Muscle of arm (tissue), 12 donors: Measurements from ENCODE around the gene BACH1. TPM values are rescaled to one million over a fixed set of nuclear protein-coding genes. Genes with fewer than 3 reads are reported as not detected.

Source experiments
- DNase-seq: peaks from one replicate; pipeline ENCODE4 v3.0.0-alpha.2; 2013
- polyA plus RNA-seq, 12 donors: library from polyadenylated mRNA; unstranded; fragments of 120-200 nt; gene quantifications; one replicate each; pipeline ENCODE4 v1.2.1, GENCODE V29; 2013; ENCODE audit not compliant: insufficient read length in 12 of 12

BACH1 gene
- polyA plus RNA-seq, 12 donors = 25.6 to 37.7 (median 30.2) TPM; not detected in 1

- DNase-seq = no peak
These were observed 14.3 kb downstream of the BACH1 start for GRCh38 chr21:29312981-29313380.

- DNase-seq = no peak
These were observed 15.1 kb downstream of the BACH1 start for GRCh38 chr21:29313662-29314408.

DNA sequence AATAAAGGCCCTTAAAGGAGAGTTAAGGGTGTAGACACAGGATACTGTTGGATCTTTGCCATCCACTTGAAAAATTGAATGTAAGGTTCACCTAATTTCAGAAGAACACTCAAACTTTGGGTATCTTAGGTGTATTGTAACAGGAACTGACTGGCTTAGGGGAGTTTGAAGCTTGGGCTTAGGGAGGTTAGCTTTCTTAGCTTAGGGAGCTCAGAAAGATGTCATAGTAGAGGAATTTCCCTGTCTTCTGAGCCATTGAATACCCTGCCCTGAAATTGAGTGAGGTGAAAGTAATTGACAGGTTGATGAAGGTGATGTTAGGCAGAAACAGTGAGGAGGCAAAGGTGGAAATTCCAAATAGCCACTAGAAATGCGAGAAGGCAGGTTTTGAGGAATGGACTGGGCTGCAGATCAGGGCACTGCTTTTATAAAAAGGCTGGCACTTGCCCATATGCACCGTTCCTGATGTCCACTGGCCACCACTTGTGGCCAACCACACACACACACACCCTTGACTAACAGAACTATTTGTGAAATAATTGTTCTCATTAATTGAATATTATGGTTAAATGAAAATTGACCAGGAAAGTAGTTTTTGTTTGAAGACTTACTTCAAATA is 16.5 kb downstream of the BACH1 start:
- no peak for DNase-seq

DNA sequence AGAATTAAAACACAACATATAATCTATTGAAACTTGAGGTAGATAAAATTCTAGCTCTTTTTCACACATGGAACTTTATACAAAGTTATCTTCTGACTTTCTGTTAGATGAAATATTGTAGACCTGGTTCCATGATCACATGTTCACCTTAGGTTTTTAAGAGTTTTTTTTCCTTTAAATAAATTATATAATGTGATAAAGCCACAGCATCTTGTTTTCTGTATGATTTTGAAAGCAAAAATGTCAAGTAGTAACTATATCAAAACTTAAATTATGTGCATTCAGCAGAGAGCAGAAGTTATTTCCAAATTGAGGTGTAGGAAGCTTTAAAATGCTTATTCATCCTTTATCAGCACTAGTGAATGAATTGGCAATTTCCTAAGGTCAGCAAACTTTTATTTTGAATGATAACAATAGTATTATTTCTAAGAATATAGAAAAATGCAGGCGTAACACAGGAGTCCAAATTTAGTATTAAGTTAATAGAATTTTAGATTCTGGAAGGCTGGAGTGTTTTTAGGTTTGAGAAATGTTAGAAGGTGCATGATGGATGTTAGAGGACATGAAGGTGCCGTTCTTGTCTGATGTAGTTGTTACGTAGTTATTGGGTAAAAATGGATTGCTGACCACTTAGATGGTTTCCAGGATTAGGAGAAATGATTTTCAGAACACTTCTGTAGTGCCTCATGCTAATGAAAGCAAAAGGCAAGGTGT is 17.5 kb downstream of the BACH1 start:
- no peak for DNase-seq

DNA sequence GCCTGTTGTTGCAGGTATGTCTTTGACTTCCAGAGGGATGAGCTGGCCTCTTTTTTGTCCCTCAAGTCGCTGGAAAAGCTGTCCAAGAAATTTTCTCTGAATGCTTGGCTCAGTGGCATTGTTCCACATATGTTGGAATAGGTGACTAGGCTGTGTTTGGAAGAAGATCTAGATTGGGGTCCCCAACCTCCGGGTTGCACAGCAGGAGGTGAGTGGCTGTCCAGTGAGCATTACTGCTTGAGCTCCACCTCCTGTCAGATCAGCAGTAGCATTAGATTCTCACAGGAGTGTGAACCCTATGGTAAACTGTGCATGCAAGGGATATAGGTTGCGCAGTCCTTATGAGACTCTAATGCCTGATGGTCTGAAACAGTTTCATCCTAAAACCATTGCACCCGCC is 18.1 kb downstream of the BACH1 start:
- DNase-seq = no peak

GRCh38 chr21:29318354-29318753 is 19.6 kb downstream of the BACH1 start:
- DNase-seq = no peak

DNA sequence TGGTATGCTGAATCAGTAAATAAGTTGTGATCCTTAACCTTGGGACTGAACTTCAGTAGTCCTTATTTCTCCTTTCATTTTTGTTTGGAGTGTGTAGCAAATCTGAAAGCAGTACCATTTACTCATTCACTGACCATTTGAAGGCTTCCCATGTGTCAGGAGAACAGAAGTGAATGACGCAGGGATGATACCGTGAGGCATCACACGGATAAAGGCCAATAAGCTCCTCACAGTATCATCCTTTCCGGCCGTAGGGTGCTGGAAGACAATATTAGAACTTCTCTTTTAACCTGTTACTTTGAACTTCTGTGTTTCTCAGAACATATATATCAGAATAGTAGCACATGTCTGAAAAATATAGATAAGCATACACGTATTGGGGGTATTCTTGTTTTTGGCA is 21.3 kb downstream of the BACH1 start:
- DNase-seq = no peak

- DNase-seq = no peak
These were observed 22.5 kb downstream of the BACH1 start for GRCh38 chr21:29321217-29321616.

- no peak for DNase-seq
These were observed 23.5 kb downstream of the BACH1 start for GRCh38 chr21:29321932-29322928.

GRCh38 chr21:29323189-29323588 is 24.5 kb downstream of the BACH1 start:
- no peak for DNase-seq

DNA sequence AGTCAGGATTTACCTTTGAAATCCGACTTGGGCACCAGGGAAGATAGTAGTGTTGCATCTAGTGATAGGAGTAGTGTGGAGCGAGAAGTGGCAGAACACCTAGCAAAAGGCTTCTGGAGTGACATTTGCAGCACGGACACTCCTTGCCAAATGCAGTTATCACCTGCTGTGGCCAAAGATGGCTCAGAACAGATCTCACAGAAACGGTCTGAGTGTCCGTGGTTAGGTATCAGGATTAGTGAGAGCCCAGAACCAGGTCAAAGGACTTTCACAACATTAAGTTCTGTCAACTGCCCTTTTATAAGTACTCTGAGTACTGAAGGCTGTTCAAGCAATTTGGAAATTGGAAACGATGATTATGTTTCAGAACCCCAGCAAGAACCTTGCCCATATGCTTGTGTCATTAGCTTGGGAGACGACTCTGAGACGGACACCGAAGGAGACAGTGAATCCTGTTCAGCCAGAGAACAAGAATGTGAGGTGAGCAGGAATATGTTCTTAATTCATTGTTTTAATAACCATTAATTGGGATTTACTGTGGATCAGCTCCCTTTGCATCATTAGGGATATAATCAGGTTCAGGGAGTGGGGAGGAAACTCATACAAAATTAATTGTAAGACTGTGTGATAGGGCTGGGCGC is 28.3 kb downstream of the BACH1 start:
- DNase-seq = no peak

- DNase-seq = no peak
These were observed 30.7 kb downstream of the BACH1 start for GRCh38 chr21:29329406-29329805.

- no peak for DNase-seq
These were observed 32.1 kb downstream of the BACH1 start for GRCh38 chr21:29330797-29331196.

DNA sequence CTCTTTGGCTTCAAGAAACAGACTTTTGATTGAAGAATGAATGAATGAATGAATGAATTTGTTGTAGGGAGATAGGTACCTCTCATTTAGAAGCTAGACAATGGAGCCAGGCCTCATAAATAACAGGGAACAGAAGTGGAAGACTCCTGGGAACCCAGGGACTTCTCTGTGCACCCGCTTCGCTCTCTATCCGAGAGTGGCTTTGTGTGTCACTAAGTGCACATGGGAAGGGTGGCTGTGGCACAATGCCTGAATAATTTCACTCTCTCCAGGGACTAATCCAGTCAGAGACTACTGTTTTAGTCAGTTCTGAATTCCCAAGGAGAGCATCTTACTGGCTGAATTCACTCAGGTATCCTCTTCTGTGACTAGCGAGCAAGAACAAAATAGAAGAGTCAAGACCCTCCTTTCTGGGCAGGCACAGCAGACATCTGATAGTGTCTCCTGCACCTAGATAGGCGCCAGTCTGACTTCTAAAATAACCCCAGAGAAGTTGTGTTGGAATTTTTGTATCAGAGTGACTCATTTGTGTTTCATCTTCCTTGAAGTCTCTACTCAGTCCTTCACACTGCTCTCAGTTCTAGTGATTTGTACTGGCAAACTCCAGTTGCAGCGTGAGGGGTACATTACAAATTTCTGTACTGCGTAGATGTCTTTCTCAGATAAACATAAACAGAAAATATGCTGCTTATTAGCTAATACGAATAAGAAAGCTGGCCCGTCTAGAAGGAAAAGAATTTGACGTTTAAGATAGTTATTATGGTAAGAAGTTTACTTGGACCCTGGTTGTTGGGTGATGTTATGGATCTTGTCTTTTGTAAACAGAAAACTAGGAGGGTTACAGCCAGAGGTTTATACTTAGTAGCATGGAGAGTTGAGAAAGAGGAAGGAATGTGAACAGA is 34.0 kb downstream of the BACH1 start:
- DNase-seq = no peak

DNA sequence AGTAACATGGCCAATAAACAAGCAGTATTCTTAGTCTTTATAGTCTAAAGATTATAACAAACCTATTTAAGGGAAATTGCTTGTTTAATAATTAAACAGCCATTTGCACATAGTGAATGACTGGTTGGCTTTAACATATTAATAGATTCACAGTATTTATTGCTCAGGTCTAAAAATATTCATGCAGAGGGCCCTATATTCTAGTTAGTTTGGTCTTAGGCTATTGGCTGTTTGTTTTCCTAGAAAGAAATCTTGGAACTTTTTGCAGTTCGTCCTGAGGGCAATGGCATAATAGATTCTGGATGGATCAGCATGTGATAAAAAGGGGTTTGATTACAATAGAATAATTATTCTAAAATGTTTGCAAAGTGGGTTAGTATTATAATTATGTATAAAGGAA is 34.7 kb downstream of the BACH1 start:
- DNase-seq = no peak

DNA sequence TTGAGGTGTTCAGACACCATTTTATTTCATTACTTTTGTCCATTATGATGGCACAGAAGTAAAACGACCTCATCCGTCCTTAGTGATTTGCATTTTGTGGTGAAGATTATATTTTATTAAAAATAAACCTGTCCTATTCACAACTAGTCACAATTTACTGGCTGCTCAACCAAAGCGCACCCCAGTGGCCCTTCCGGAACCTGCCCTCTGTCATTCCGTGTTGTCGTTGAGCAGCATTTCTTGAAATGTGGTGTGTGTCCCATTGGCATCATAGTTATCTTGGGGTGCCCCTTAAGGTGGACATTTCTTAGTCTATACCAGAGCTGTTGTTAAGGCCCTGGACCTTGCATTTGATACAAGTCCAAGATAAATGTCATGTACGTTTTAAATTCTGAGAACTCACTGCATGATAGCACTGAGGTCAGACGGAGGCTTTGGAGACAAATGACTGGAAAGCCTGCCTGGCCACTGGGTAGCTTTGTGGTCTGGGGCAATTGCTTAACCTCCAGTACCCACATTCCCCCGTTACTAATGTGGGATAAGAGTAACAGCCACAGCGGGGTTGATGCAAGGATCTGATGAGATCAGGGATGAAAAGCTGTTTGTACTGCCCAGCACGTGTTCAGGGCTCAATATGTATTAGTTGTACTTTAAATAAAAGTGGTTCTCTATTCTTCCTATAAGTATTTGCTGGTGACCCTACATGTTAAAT is 36.2 kb downstream of the BACH1 start:
- DNase-seq = no peak

- no peak for DNase-seq
These were observed 37.0 kb downstream of the BACH1 start for GRCh38 chr21:29335720-29336119.

DNA sequence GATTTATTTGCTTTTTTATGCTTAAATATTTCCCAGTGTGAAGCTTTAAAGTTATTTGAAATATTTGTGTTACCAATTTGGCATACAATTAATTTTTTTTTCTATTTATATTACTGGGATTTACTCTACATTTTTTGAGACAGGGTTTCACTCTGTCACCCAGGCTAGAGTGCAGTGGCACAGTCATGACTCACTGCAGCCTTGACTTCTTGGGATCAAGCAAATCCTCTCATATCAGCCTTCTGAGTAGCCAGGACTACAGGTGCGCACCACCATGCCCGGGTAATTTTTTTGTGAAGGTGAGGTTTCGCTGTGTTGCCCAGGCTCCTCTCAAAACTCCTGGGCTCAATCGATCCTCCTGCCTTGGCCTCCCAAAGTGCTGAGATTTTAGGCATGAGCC is 39.5 kb downstream of the BACH1 start:
- no peak for DNase-seq

GRCh38 chr21:29340228-29340627 is 41.5 kb downstream of the BACH1 start:
- no peak for DNase-seq
